ENCODE measurements around the gene MLLT10. TPM values are rescaled to one million over a fixed set of nuclear protein-coding genes. Genes with fewer than 3 reads are reported as not detected.

MLLT10 gene
- total and polyA plus RNA-seq, 9 of the 15 experiments (the other 6 are each of a cell fraction or from before 2014, with no cell fraction given): 18.8 to 81.4 (median 64.2) TPM

DNA sequence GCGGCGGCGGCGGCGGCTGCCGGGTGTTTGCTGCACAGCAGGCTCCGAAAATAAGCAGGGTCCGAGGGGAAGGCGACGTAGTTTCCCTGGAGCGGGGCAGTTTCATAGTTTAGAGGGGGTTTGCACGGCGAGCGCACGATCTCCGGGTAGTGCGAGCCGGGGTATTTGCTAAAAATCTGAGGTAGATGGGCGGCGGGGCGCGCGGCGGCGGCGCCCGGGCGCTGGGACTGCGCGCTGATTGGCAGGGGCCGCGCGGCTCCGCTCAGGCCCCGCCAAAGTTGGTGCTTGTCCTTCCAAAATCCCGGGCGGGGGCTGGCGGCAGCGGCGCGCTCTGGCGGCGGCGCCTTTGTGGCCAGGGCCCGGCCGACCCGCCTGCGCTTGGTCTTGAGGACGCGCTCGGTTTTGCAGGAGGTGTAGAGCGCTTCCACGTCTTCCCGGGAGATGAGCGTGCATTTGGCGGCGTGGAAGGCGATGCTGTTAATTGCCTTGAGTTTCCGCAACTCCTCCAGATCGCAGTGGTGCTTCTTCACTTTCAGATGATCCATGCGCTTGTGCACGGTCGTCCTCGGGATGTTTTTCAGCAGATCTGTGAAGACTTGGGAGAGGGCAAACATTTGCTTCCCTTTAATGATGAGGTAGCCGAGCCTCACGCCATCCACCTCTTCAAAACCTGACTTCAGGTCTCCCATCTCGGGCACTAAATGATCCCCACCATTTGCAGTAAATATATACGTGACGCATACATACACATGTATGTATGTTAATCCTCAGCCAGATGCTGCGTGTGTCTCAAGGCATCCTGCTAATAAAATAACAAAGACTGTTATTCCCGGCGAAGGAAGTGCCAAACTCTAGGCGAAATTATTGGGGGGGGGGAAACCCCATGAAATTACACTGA lies 16.6 kb upstream of the MLLT10 start (continued):
- no peak for TF ChIP-seq DEAF1 (CRISPR knock-in tag; IDR thresholded peaks at IDR 0.05)
- TF ChIP-seq NBN (IDR thresholded peaks at IDR 0.05; ENCODE audit: low read depth): no peak
- no peak for TF ChIP-seq ZNF584 (CRISPR knock-in tag; IDR thresholded peaks at IDR 0.05; ENCODE audit: low read depth)
- no peak for TF ChIP-seq ZNF586 (CRISPR knock-in tag; conservative IDR thresholded peaks at IDR 0.05)
- TF ChIP-seq, protein P1, sequence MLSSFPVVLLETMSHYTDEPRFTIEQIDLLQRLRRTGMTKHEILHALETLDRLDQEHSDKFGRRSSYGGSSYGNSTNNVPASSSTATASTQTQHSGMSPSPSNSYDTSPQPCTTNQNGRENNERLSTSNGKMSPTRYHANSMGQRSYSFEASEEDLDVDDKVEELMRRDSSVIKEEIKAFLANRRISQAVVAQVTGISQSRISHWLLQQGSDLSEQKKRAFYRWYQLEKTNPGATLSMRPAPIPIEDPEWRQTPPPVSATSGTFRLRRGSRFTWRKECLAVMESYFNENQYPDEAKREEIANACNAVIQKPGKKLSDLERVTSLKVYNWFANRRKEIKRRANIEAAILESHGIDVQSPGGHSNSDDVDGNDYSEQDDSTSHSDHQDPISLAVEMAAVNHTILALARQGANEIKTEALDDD (IDR thresholded peaks at IDR 0.05): no peak
- TF ChIP-seq HOXB6 (CRISPR knock-in tag; IDR thresholded peaks at IDR 0.05; ENCODE audit: borderline replicate concordance): no peak
- no peak for TF ChIP-seq ZNF583 (CRISPR knock-in tag; IDR thresholded peaks at IDR 0.05)
- TF ChIP-seq TEAD2 (tag; IDR thresholded peaks at IDR 0.05): no peak
- TF ChIP-seq BHLHE40 (IDR thresholded peaks at IDR 0.05; ENCODE audit: low read length): no peak
- TF ChIP-seq ZBTB8A (IDR thresholded peaks at IDR 0.05; ENCODE audit: partially characterized antibody): no peak
- TF ChIP-seq PYGO2 (tag; IDR thresholded peaks at IDR 0.05): no peak
- TF ChIP-seq PATZ1 (CRISPR knock-in tag; IDR thresholded peaks at IDR 0.05; ENCODE audit: borderline replicate concordance): no peak
- no peak for TF ChIP-seq MIER1 (IDR thresholded peaks at IDR 0.05; ENCODE audit: low read depth)
- TF ChIP-seq MECOM (CRISPR knock-in tag; IDR thresholded peaks at IDR 0.05): no peak
- peak; percentile 77 for TF ChIP-seq CXXC5 (CRISPR knock-in tag; IDR thresholded peaks at IDR 0.05)
- TF ChIP-seq RBM17 (IDR thresholded peaks at IDR 0.05; ENCODE audit: borderline replicate concordance, low read depth, low read length): no peak
- no peak for TF ChIP-seq MCM3 (IDR thresholded peaks at IDR 0.05)
- TF ChIP-seq NFIX (CRISPR knock-in tag; IDR thresholded peaks at IDR 0.05; ENCODE audit: low read depth): no peak
- 0 out of 2 replicates have a peak, but pooled peaks have one; percentile 47 for TF ChIP-seq ETS1 (conservative IDR thresholded peaks at IDR 0.05; ENCODE audit: control insufficient read depth, low read depth, low read length)
- TF ChIP-seq MAFK (IDR thresholded peaks at IDR 0.05; ENCODE audit: low read length): no peak
- TF ChIP-seq ELF1 (tag; IDR thresholded peaks at IDR 0.05): no peak
- TF ChIP-seq CC2D1A (IDR thresholded peaks at IDR 0.05): no peak
- no peak for TF ChIP-seq KAT8 (IDR thresholded peaks at IDR 0.05; ENCODE audit: low read depth)
- no peak for TF ChIP-seq RBBP5 (IDR thresholded peaks at IDR 0.05; ENCODE audit: borderline replicate concordance, insufficient read depth, low read length, poor library complexity, severe bottlenecking)
